ENCODE results near the gene RAB11FIP3.
"Not testable (repeated sequence)": the region's sequence is repeated elsewhere in the genome, so short reads cannot be mapped to it uniquely, and the experiment has no call there.

The RAB11FIP3 gene

DNA sequence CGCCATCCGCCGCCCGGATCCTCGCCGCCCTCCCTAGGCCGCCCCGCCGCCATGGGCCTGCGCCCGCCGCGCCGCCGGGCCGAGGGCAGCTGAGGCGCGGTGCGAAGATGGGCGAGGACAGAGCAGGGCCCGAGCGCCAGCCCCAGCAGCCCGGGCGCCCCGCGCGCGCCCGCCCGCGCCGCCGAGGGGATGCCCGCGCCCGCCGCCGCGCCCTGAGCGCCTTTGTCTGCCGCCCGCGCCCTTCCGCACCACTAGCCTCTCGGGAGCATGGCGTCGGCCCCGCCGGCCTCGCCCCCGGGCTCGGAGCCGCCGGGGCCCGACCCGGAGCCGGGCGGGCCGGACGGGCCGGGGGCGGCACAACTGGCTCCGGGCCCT is 278 bp downstream of the RAB11FIP3 start:
- DNase-seq, result no peak

GRCh38 chr16:426115-426905 is 861 bp downstream of the RAB11FIP3 start:
- no peak for DNase-seq

GRCh38 chr16:426906-427249 is 1.4 kb downstream of the RAB11FIP3 start:
- no peak for DNase-seq

DNA sequence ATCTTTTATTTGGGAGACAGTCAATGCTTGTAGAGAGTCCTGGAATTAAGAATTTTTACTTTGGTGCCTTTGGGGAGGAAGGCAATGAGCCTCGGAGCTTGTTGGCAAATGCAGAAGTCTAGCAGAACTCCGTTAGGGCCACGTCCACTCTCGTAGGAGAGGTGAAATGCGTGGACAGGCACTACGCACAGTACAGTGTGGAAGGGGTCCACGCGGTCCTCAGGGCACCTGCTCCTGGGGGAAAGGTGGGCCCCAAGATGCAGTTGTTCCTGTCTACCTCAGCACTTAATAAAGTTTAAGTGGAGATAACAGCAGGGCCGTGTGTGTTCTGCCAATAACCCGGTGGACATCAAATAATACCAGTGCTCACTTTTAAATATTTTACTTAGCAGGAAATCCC is 1.8 kb downstream of the RAB11FIP3 start:
- DNase-seq, result no peak

DNA sequence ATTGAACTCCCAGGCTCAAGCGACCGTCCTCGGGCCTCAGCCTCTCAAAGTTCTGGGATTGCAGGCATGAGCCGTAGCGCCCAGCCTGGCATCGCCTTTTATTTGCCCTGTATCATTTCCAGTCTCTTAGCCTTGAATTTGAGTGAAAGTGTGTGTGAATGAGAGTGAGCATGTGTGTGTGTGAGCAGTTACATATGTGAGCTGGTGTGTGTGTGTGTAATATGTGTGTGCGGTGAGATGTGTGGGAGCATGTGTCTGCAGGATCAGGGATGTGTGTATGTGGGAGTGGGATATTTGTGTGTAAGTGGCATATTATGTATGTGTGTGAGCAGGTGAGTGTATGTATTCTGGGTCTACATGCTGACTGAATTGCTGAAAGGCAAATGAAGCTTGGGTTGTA is 5.5 kb downstream of the RAB11FIP3 start:
- DNase-seq, result no peak

GRCh38 chr16:440627-441026 is 15.2 kb downstream of the RAB11FIP3 start:
- no peak for DNase-seq

DNA sequence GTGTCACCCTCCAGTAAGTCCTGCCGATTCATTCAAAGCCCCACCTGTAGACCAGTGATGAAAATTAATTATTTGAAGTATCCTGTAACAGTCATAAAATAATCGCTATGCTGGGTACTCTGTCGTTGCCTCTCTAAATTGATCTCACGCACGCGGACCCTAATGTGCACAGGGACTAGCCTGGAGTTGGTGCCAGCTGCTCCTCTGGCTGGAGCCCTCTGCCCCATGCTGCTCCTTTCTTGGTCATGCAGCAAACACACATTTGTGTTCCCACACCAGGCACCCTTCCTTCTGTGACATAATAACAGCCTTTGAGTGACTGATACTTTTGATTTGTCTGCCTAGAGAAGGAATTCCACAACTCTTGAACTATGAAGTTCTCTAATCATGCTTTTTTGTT is 16.0 kb downstream of the RAB11FIP3 start:
- no peak for DNase-seq

DNA sequence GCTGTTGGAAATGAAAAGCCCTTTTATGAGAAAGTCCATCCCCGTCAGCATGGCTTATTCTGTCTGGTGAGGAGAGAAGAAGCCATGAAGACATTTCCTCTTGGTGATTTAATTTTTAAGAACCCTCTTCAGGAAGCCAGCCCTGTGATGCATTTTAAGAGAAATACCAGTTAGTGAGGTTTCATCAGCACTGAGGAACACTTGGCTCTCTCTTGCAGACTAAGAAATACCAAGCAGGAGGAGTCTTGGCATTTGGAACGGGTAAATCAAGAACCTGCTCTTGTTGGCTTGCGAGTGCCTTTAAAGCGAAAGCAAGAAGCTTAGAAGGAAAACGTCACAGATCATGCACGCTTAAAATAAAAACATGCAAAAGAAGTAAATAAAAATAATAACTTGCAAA is 17.5 kb downstream of the RAB11FIP3 start:
- no peak for DNase-seq

DNA sequence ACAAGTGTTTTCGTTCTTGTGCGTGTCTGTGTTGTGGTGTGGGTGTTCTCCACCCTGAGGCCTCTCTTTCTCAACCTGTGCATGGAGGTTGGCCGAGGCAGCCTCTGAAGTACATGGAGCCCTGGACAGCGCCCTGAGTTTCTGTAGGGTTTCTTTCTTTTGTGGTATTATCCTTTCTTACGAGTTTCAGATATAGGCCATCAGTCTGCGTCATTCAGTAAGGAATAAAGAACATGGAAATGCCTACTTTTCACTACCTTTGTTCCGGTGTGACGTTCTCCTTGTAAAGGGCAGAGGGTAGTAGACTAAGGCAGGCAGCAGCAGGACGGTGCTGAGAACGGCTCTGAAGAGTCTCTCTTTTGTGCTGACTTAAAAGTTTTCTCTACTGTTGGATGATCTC is 18.6 kb downstream of the RAB11FIP3 start:
- no peak for DNase-seq

DNA sequence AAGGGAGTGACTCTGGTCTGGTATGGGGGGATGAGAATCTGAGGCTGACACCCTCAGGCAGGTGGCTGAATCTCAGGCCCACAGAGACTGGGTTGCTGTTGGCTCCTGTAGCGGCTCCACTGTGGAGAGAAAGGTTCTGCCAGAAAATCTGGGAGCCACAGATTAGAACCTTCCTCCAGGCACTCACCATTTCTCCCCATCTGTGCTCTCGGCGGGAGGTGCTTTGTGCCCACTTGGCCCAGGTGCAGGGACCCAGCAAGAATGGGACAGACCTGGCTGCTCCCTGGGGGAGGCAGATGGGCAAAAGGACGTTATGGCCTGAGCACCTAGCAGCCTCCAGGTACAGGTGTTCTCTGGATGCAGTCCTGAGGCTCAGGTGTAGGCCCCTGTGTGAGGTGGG is 20.1 kb downstream of the RAB11FIP3 start:
- DNase-seq, result no peak

- no peak for DNase-seq
Measured at GRCh38 chr16:450385-450784, 24.9 kb downstream of the RAB11FIP3 start.

DNA sequence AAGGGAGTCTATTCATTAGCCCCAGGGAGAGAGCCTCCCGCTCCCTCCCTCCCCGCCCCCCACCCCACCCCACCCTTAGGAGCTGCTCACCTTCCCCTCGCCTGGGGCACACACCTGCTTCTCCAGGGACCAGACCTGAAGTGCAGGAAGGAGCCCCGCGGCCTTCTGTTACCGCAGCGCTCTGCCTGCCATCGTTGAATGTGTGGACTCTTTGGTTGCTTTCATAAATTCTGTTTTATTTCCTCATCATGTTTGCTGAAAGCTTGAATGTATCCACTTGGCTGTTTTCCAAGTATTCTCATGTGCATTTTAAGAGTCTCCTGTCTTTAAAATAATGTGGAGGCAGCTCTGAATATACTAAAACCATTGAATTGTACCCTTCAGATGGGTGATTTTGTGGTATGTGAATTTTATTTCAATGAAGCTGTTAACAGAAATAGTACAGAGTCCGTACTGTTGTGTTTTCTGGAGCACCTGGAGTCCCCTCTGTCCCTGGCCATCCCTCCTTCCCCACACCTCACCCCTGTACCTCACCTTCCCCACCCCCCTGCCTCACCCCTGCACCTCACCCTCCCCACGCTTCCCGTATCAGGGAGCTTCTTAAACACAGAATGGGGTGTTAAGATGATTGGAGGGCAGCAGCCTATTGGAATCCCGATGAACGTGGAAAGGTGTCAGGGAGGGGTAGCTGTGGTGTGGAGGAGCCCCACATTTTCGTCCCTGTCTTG is 25.5 kb downstream of the RAB11FIP3 start:
- no peak for DNase-seq

DNA sequence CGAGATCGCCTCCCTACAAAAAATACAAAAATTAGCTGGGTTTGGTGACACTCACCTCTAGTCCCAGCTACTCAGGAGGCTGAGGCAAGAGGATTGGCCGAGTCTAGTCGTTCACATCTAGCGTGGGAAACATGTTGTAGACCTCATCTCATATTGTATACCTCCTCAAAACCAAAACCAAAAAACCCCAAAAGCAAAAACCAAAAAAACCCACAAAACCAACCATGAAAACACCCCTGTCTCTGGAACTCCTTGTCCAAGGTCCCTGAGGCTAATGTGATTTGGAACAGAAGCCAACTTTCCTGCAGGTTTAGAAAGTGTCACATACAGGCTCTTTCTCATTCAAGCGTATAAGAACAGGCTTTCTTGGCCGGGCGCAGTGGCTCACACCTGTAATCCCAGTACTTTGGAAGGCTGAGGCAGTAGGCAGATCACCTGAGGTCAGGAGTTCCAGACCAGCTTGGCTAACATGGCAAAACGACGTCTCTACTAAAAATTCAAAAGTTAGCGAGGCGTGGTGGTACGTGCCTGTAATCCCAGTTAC is 29.0 kb downstream of the RAB11FIP3 start:
- no peak for DNase-seq

- DNase-seq, result no peak
Measured at GRCh38 chr16:455453-455852, 30.0 kb downstream of the RAB11FIP3 start.

DNA sequence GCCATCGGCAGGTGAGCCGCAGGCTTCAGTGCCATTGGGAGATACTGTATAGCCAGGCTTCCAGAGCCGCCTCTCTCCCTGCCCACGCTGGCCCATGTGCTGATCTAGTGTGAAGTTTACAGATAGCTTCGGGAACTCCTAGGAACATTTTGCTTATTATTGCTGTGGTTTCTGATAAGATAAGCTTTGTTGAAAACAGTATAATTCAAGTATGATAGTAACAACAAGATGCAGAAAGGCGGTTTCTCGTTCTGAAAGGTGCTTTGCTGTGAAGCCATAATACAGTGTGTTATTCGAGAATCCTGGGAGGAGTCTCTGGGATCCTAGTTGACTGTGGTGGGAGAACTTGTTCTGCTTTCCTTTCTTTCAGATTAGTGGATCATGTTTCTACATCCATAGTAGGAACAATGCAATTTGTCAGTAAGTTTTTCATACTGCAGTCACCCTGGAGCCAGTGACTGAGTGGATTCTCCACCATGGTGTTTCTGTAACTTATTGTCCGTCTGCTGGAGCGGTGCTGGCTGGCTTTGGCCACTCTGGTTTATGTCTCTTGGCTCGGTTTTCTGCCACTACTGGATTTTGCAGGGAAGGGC is 31.5 kb downstream of the RAB11FIP3 start:
- no peak for DNase-seq

GRCh38 chr16:457732-458400 is 32.4 kb downstream of the RAB11FIP3 start:
- DNase-seq, result no peak

DNA sequence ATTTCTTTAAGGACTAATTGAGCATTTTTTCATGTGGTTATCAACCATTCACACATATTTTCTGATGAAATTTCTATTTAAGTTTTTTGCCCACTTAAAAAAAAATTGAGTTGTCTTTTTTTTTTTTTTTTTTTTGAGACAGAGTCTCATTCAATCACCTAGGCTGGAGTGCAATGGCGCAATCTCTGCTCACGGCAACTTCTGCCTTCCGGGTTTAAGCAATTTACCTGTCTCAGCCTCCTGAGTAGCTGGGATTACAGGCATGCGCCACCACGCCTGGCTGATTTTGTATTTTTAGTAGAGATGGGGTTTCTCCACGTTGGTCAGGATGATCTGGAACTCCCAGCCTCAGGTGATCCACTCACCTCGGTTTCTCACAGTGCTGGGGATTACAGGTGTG is 34.3 kb downstream of the RAB11FIP3 start:
- no peak for DNase-seq

GRCh38 chr16:460787-461186 is 35.3 kb downstream of the RAB11FIP3 start:
- no peak for DNase-seq

DNA sequence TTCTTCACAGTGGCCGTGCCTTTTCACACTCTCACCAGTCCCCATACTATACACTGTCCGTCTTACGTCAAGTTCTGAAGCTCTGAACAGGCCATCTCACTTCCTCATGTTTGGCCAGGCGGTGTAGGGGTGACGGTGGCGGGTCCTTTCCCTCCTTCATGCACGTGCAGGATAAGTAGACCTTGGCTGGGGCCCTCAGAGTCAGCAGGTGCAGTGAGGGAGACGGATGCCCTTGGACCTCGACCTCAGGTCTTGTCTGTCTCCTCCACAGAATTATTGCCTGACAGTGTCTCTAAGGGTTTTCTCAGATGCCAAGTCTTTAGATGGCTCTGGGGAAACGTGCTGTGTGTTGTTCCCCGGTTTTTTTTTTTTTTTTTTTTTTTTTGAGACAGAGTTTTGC is 37.6 kb downstream of the RAB11FIP3 start:
- DNase-seq, result no peak

- DNase-seq, result no peak
Measured at GRCh38 chr16:466651-467050, 41.2 kb downstream of the RAB11FIP3 start.

- DNase-seq, result not testable (repeated sequence)
Measured at GRCh38 chr16:467249-467871, 41.9 kb downstream of the RAB11FIP3 start.

DNA sequence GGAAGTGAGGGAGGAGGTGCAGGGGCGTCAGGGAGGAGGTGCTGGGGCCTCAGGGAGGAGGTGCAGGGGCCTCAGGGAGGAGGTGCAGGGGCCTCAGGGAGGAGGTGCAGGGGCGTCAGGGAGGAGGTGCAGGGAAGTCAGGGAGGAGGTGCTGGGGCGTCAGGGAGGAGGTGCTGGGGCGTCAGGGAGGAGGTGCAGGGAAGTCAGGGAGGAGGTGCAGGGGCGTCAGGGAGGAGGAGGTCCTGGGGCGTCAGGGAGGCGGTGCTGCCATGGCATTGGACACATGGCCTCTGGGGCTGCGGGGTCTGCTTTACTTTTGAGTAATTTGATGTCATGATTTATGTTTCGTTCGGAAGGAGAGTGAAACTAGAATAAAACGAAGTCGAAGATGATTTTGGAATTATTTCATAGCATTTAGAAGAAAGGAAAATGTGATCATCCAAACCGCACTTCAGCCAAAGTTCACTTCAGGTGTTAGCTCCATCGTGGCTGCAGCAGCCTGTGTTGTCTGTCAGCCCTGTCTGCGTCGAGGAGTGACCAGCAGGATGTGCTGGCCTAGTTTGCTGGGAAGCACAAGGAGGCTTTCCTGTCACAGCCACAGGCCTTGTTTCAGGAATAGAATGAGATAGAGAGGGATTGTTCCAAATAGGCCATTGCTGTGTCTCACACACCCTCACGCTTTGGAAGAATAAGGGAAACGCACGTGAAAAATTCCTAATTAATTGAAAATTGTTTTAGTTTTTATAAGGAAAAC is 42.8 kb downstream of the RAB11FIP3 start:
- no peak for DNase-seq
